Sciatic nerve (tissue), 2 donors: Measurements from ENCODE around the gene SEMA3A. TPM values are rescaled to one million over a fixed set of nuclear protein-coding genes. Genes with fewer than 3 reads are reported as not detected.
A peak's percentile ranks its signal among the peaks of the same experiment; 100 is the strongest.

Experiments used
- ATAC-seq: fragments of 200-7000 bp; cut with Tn5 transposase; one replicate; pipeline ENCODE4 v1.9.1; 2020; ENCODE audit warnings: mild to moderate bottlenecking, moderate library complexity
- DNase-seq: peaks from one replicate; pipeline ENCODE4 v3.0.0-alpha.2; 2020; ENCODE audit warnings: low spot score
- intact Hi-C: fragments of 100-400 bp; cut with DNase I; formaldehyde crosslinking; loops from one replicate; pipeline ENCODE4 v1.14.2; 2022
- total RNA-seq: library from RNA; stranded (reverse); fragmentation: NEBNext Ultra II Directional; extraction: Animal tissue kit (Norgen Biotek cat#: 25700); gene quantifications from one replicate; pipeline ENCODE4 v1.2.1, GENCODE V29; 2021
- donor health status: DM: no; HTN: no; CAD: no.
- donor health status: DM: no; HTN: no; CAD: no.

SEMA3A gene
- total RNA-seq, 1 donor from 2014 or later, result 15.1 TPM

GRCh38 chr7:84122582-84123360, 71.8 kb downstream of the SEMA3A start:
- DNase-seq, result no peak
- intact Hi-C loops, result no loop called here

GRCh38 chr7:84117304-84117703, 77.3 kb downstream of the SEMA3A start:
- intact Hi-C loops, result no loop called here
- no peak for ATAC-seq
- no peak for DNase-seq

More at GRCh38 chr7:84122582-84123360, 71.8 kb downstream of the SEMA3A start:
- no peak for ATAC-seq

- DNase-seq (no peak), ATAC-seq (no peak)
- intact Hi-C loops, result no loop called here
Observed at GRCh38 chr7:84113906-84114850, 80.4 kb downstream of the SEMA3A start.

GRCh38 chr7:84113286-84113685, 81.3 kb downstream of the SEMA3A start:
- DNase-seq, result no peak
- ATAC-seq, result peak; percentile 71
- intact Hi-C loops, result no loop called here

GRCh38 chr7:84112771-84113170, 81.8 kb downstream of the SEMA3A start:
- ATAC-seq (peak; percentile 52), DNase-seq (no peak)
- intact Hi-C loops, result no loop called here

GRCh38 chr7:84111842-84112241, 82.7 kb downstream of the SEMA3A start:
- DNase-seq (no peak), ATAC-seq (no peak)
- intact Hi-C loops, result no loop called here

GRCh38 chr7:84110400-84110799, 84.2 kb downstream of the SEMA3A start:
- intact Hi-C loops, result no loop called here
- DNase-seq (no peak), ATAC-seq (no peak)

- DNase-seq (no peak), ATAC-seq (no peak)
- intact Hi-C loops, result no loop called here
Observed at GRCh38 chr7:84108787-84109186, 85.8 kb downstream of the SEMA3A start.

GRCh38 chr7:84108119-84108518, 86.5 kb downstream of the SEMA3A start:
- DNase-seq (no peak), ATAC-seq (no peak)
- intact Hi-C loops, result no loop called here

GRCh38 chr7:84107259-84107658, 87.3 kb downstream of the SEMA3A start:
- DNase-seq, result no peak
- intact Hi-C loops, result no loop called here
- ATAC-seq, result no peak

GRCh38 chr7:84106291-84106690, 88.3 kb downstream of the SEMA3A start:
- intact Hi-C loops, result no loop called here
- ATAC-seq (no peak), DNase-seq (no peak)

GRCh38 chr7:84105586-84105985, 89.0 kb downstream of the SEMA3A start:
- DNase-seq (no peak), ATAC-seq (no peak)
- intact Hi-C loops, result no loop called here

- no peak for ATAC-seq
- intact Hi-C loops, result no loop called here
- no peak for DNase-seq
Observed at GRCh38 chr7:84104826-84105225, 89.8 kb downstream of the SEMA3A start.

- no peak for ATAC-seq
- intact Hi-C loops, result no loop called here
- DNase-seq, result no peak
Observed at GRCh38 chr7:84102213-84102612, 92.4 kb downstream of the SEMA3A start.

- intact Hi-C loops, result no loop called here
- no peak for ATAC-seq
- DNase-seq, result no peak
Observed at GRCh38 chr7:84100866-84101265, 93.7 kb downstream of the SEMA3A start.

- ATAC-seq (no peak), DNase-seq (no peak)
- intact Hi-C loops, result no loop called here
Observed at GRCh38 chr7:84095971-84096370, 98.6 kb downstream of the SEMA3A start.

- no peak for DNase-seq
- ATAC-seq, result no peak
- intact Hi-C loops, result no loop called here
Observed at GRCh38 chr7:84092207-84092606, 102.4 kb downstream of the SEMA3A start.

- intact Hi-C loops, result no loop called here
- no peak for ATAC-seq
- DNase-seq, result no peak
Observed at GRCh38 chr7:84091318-84091717, 103.3 kb downstream of the SEMA3A start.

- intact Hi-C loops, result no loop called here
- ATAC-seq (no peak), DNase-seq (no peak)
Observed at GRCh38 chr7:84088802-84089201, 105.8 kb downstream of the SEMA3A start.

GRCh38 chr7:84085998-84086397, 108.6 kb downstream of the SEMA3A start:
- intact Hi-C loops, result no loop called here
- DNase-seq, result no peak

More at GRCh38 chr7:84085998-84086397, 108.6 kb downstream of the SEMA3A start:
- ATAC-seq, result no peak
